Activated CD4-positive, CD25-positive, alpha-beta regulatory T cell treated with anti-CD3 and anti-CD28 coated beads, Interleukin-2, amount 50 U/mL, for 72 hours (primary cell): ENCODE results near the gene MEF2A.
"Not testable (repeated sequence)": the region's sequence is repeated elsewhere in the genome, so short reads cannot be mapped to it uniquely, and the experiment has no call there.

ENCODE experiments used
- DNase-seq: peaks from one replicate; pipeline ENCODE4 v3.0.0; 2021

MEF2A gene

GRCh38 chr15:99565299-99566156, at the start of gene MEF2A:
Gene MEF2A (plus strand): TSS chr15:99565984. CDS start chr15:99633120, 67,136 bp downstream.
- peak; percentile 91 for DNase-seq

- DNase-seq = no peak
These were observed 47.6 kb upstream of the MEF2A start for GRCh38 chr15:99518191-99518590.

- DNase-seq = not testable (repeated sequence)
These were observed 46.4 kb upstream of the MEF2A start for GRCh38 chr15:99519366-99519765.

- DNase-seq = no peak
These were observed 43.5 kb upstream of the MEF2A start for GRCh38 chr15:99522288-99522687.

- no peak for DNase-seq
These were observed 39.6 kb upstream of the MEF2A start for GRCh38 chr15:99526176-99526575.

GRCh38 chr15:99526671-99527070, 39.1 kb upstream of the MEF2A start:
- no peak for DNase-seq

GRCh38 chr15:99536422-99537040, 29.3 kb upstream of the MEF2A start:
- DNase-seq = no peak

- no peak for DNase-seq
These were observed 28.4 kb upstream of the MEF2A start for GRCh38 chr15:99537344-99537743.

GRCh38 chr15:99538261-99538660, 27.5 kb upstream of the MEF2A start:
- DNase-seq = no peak

GRCh38 chr15:99542828-99543227, 23.0 kb upstream of the MEF2A start:
- DNase-seq = no peak

- DNase-seq = no peak
These were observed 20.2 kb upstream of the MEF2A start for GRCh38 chr15:99545605-99546004.

GRCh38 chr15:99546441-99547100, 19.2 kb upstream of the MEF2A start:
- no peak for DNase-seq

- DNase-seq = no peak
These were observed 18.3 kb upstream of the MEF2A start for GRCh38 chr15:99547517-99547916.

- no peak for DNase-seq
These were observed 15.7 kb upstream of the MEF2A start for GRCh38 chr15:99550077-99550476.

GRCh38 chr15:99552111-99552510, 13.7 kb upstream of the MEF2A start:
- DNase-seq = no peak

GRCh38 chr15:99554880-99555488, 10.8 kb upstream of the MEF2A start:
- DNase-seq = no peak

GRCh38 chr15:99556011-99556410, 9.8 kb upstream of the MEF2A start:
- no peak for DNase-seq

- no peak for DNase-seq
These were observed 9.2 kb upstream of the MEF2A start for GRCh38 chr15:99556578-99556977.

GRCh38 chr15:99558084-99558483, 7.7 kb upstream of the MEF2A start:
- DNase-seq = no peak

GRCh38 chr15:99558571-99558970, 7.2 kb upstream of the MEF2A start:
- DNase-seq = no peak

GRCh38 chr15:99561476-99562230, 4.1 kb upstream of the MEF2A start:
- DNase-seq = no peak

GRCh38 chr15:99562238-99562637, 3.5 kb upstream of the MEF2A start:
- DNase-seq = no peak
